CD14-positive monocyte (primary cell): ENCODE data around the gene RSKR. TPM values are rescaled to one million over a fixed set of nuclear protein-coding genes. Genes with fewer than 3 reads are reported as not detected.

Experiments
- DNase-seq, 3 donors: peaks; one replicate each; pipeline ENCODE4 v3.0.0-alpha.2; 2011 to 2022
- H2AFZ ChIP-seq: 2 replicates; pipeline ENCODE4 v1.6.0; 2012; ENCODE audit warnings: mild to moderate bottlenecking, low read depth, low read length, inconsistent platforms; ENCODE audit not compliant: insufficient read depth, poor library complexity, severe bottlenecking
- H3K27ac ChIP-seq, 2 donors: 1 replicate in 1 of 2; 2 replicates in 1 of 2; pipeline ENCODE4 v1.5.1; 2012 to 2013; ENCODE audit warnings: low read length in 2 of 2, control low read depth in 1 of 2, inconsistent platforms in 1 of 2, low read depth in 1 of 2, mild to moderate bottlenecking in 1 of 2
- H3K27me3 ChIP-seq, 2 donors: one replicate each; pipeline versions ENCODE4 v1.6.0 to v1.6.1; 2011 to 2013; ENCODE audit warnings: low read length in 2 of 2; ENCODE audit not compliant: control insufficient read depth in 2 of 2, insufficient read depth in 2 of 2
- H3K36me3 ChIP-seq, 2 donors: replicated peaks in 1 of 2; 1 replicate in 1 of 2; 2 replicates in 1 of 2; pipeline versions ENCODE4 v1.5.1 to v1.6.1; 2012 to 2013; ENCODE audit warnings: low read length in 2 of 2, control low read depth in 1 of 2, inconsistent platforms in 1 of 2, mild to moderate bottlenecking in 1 of 2; ENCODE audit not compliant: insufficient read depth in 2 of 2, control insufficient read depth in 1 of 2
- H3K4me1 ChIP-seq, 2 donors: 1 replicate in 1 of 2; 2 replicates in 1 of 2; pipeline versions ENCODE4 v1.5.1 to v1.6.1; 2012 to 2013; ENCODE audit warnings: low read length in 2 of 2, control low read depth in 1 of 2, inconsistent platforms in 1 of 2, mild to moderate bottlenecking in 1 of 2, moderate library complexity in 1 of 2; ENCODE audit not compliant: insufficient read depth in 2 of 2, control insufficient read depth in 1 of 2
- H3K4me2 ChIP-seq: replicated peaks from 2 replicates; pipeline ENCODE3; 2012; ENCODE audit warnings: low read length, moderate library complexity, mild to moderate bottlenecking; ENCODE audit not compliant: poor library complexity, severe bottlenecking; ENCODE audit errors: extremely low read depth
- H3K4me3 ChIP-seq, 3 experiments: fragments of 200-600 bp in 1 of 3; sonication (generic) in 1 of 3; replicated peaks in 1 of 3; 1 replicate in 2 of 3; 2 replicates in 1 of 3; pipeline ENCODE4 v1.5.1; 2011 to 2013; ENCODE audit warnings: low read length in 3 of 3, mild to moderate bottlenecking in 3 of 3, control low read depth in 2 of 3, low read depth in 2 of 3, inconsistent platforms in 1 of 3, moderate library complexity in 1 of 3
- H3K79me2 ChIP-seq: 2 replicates; pipeline ENCODE4 v1.6.0; 2012; ENCODE audit warnings: mild to moderate bottlenecking, control low read depth, inconsistent platforms, low read length, moderate library complexity; ENCODE audit not compliant: insufficient read depth
- H3K9ac ChIP-seq: 2 replicates; pipeline ENCODE4 v1.6.0; 2017; ENCODE audit warnings: low read length, mild to moderate bottlenecking; ENCODE audit not compliant: insufficient read depth, poor library complexity, severe bottlenecking
- H3K9me3 ChIP-seq, 2 donors: replicated peaks in 1 of 2; 1 replicate in 1 of 2; 2 replicates in 1 of 2; pipeline versions ENCODE4 v1.5.1 to v1.6.1; 2012 to 2013; ENCODE audit warnings: low read length in 2 of 2, control low read depth in 1 of 2; ENCODE audit not compliant: control insufficient read depth in 1 of 2, insufficient read depth in 1 of 2
- H4K20me1 ChIP-seq: 2 replicates; pipeline ENCODE4 v1.6.0; 2012; ENCODE audit warnings: mild to moderate bottlenecking, low read length, control low read depth, moderate library complexity; ENCODE audit not compliant: insufficient read depth
- H3K27ac Mint-ChIP-seq, 7 donors: one replicate each; pipeline ENCODE4 v1.8.0; 2020; ENCODE audit warnings: mild to moderate bottlenecking in 7 of 7, mixed read lengths in 7 of 7, moderate library complexity in 6 of 7, inconsistent platforms in 2 of 7
- H3K27me3 Mint-ChIP-seq, 3 donors: one replicate each; pipeline ENCODE4 v1.8.0; 2021 to 2022; ENCODE audit warnings: low read depth in 3 of 3, mild to moderate bottlenecking in 3 of 3, mixed read lengths in 3 of 3, moderate library complexity in 3 of 3, inconsistent platforms in 1 of 3
- H3K36me3 Mint-ChIP-seq, 2 donors: one replicate each; pipeline ENCODE4 v1.8.0; 2020; ENCODE audit warnings: mixed read lengths in 2 of 2, inconsistent platforms in 1 of 2, mild to moderate bottlenecking in 1 of 2
- H3K4me1 Mint-ChIP-seq: one replicate; pipeline ENCODE4 v1.8.0; 2020; ENCODE audit warnings: mild to moderate bottlenecking, mixed read lengths
- H3K4me3 Mint-ChIP-seq, 2 donors: one replicate each; pipeline ENCODE4 v1.8.0; 2020; ENCODE audit warnings: mild to moderate bottlenecking in 2 of 2, mixed read lengths in 2 of 2, moderate library complexity in 1 of 2
- H3K9me3 Mint-ChIP-seq, 7 donors: one replicate each; pipeline ENCODE4 v1.8.0; 2020 to 2022; ENCODE audit warnings: mixed read lengths in 7 of 7, mild to moderate bottlenecking in 6 of 7, moderate library complexity in 6 of 7, inconsistent platforms in 2 of 7
- WGBS: methylation state at CpG from one replicate; pipeline ENCODE4 v1.1.5; 2013; ENCODE audit warnings: missing lambda C conversion rate; ENCODE audit not compliant: insufficient coverage; 5-methylcytosine and 5-hydroxymethylcytosine counted together
- intact Hi-C, 2 donors: fragments of 100-400 bp; cut with micrococcal nuclease; formaldehyde crosslinking; loops; one replicate each; pipeline versions ENCODE4 v1.15.0 to v1.15.1; 2023
- polyA plus RNA-seq, 3 donors: library from polyadenylated mRNA; depleted of rRNA in 1 of 3; unstranded in 2 of 3; stranded (reverse) in 1 of 3; fragments of 300-500 nt in 2 of 3; fragments of >200 nt in 1 of 3; fragmentation: Illumina TruSeq in 2 of 3; gene quantifications; 1 replicate in 2 of 3; 2 replicates in 1 of 3; pipeline ENCODE4 v1.2.3, GENCODE V29; 2012 to 2021
- TF ChIP-seq, protein P1 (sequence below): fragments of 200-600 bp; IDR thresholded peaks from one replicate; pipeline ENCODE4 v1.8.0; 2022; ENCODE audit warnings: antibody characterized with exemption, mild to moderate bottlenecking

Gene RSKR
- polyA plus RNA-seq, 3 donors: 33.2 TPM; not detected in 2

GRCh38 chr17:28573966-28574480 lies 40.0 kb downstream of the RSKR start:
- H3K27ac Mint-ChIP-seq: no peak overlapping the region
- H3K4me2 ChIP-seq: no peak overlapping the region
- H3K9me3 Mint-ChIP-seq: no peaks in the 10 kb centered on the region
- no peak overlapping the region for H3K9ac ChIP-seq
- no peak for DNase-seq
- intact Hi-C loops: loop anchor here in 1 of 2 donors (10.0 kb wide), 1 partner anchor 239 kb away; the partner anchor contains the start of genes IFT20 and TNFAIP1
- no peaks in the 10 kb centered on the region for H3K9me3 ChIP-seq
- H3K79me2 ChIP-seq: peaks cover 23% of the 10 kb centered on the region
- WGBS: 98% methylated on average over 6 of the region's 6 CpGs
- H3K4me1 Mint-ChIP-seq: peaks cover 37% of the 10 kb centered on the region
- H4K20me1 ChIP-seq: peaks cover 4% of the 10 kb centered on the region
- no peak overlapping the region for H3K27ac ChIP-seq
- H3K4me3 Mint-ChIP-seq: no peak overlapping the region
- peaks cover 2 to 4% (median 3%) of the 10 kb centered on the region in 3 donors for H3K27me3 Mint-ChIP-seq
- H3K36me3 Mint-ChIP-seq: peaks cover 6 to 22% of the 10 kb centered on the region in 2 donors
- peaks cover 5 to 14% of the 10 kb centered on the region in 2 donors for H3K36me3 ChIP-seq
- H3K4me3 ChIP-seq: no peak overlapping the region
- no peak overlapping the region for H2AFZ ChIP-seq
- no peaks in the 10 kb centered on the region for H3K27me3 ChIP-seq
- peaks cover 20 to 31% of the 10 kb centered on the region in 2 donors for H3K4me1 ChIP-seq
- TF ChIP-seq, protein P1, sequence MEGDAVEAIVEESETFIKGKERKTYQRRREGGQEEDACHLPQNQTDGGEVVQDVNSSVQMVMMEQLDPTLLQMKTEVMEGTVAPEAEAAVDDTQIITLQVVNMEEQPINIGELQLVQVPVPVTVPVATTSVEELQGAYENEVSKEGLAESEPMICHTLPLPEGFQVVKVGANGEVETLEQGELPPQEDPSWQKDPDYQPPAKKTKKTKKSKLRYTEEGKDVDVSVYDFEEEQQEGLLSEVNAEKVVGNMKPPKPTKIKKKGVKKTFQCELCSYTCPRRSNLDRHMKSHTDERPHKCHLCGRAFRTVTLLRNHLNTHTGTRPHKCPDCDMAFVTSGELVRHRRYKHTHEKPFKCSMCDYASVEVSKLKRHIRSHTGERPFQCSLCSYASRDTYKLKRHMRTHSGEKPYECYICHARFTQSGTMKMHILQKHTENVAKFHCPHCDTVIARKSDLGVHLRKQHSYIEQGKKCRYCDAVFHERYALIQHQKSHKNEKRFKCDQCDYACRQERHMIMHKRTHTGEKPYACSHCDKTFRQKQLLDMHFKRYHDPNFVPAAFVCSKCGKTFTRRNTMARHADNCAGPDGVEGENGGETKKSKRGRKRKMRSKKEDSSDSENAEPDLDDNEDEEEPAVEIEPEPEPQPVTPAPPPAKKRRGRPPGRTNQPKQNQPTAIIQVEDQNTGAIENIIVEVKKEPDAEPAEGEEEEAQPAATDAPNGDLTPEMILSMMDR: no peak

- H3K4me2 ChIP-seq: no peak overlapping the region
- peaks cover 28% of the 10 kb centered on the region for H3K79me2 ChIP-seq
- no peak overlapping the region for H3K27ac Mint-ChIP-seq
- whole genome bisulfite sequencing: 100% methylated on average over 7 of the region's 9 CpGs
- H3K27me3 Mint-ChIP-seq: peaks cover 2 to 4% (median 3%) of the 10 kb centered on the region in 3 donors
- H3K9ac ChIP-seq: no peak overlapping the region
- TF ChIP-seq, protein P1: no peak
- no peak overlapping the region for H3K27ac ChIP-seq
- intact Hi-C loops: loop anchor here in 1 of 2 donors (10.0 kb wide), 1 partner anchor 239 kb away; the partner anchor contains the start of genes IFT20 and TNFAIP1
- peaks cover 20 to 36% of the 10 kb centered on the region in 2 donors for H3K4me1 ChIP-seq
- H3K4me3 Mint-ChIP-seq: no peak overlapping the region
- peaks cover 37% of the 10 kb centered on the region for H3K4me1 Mint-ChIP-seq
- H3K4me3 ChIP-seq: no peak overlapping the region
- peaks cover 0 to 9% of the 10 kb centered on the region in 2 donors for H3K36me3 ChIP-seq
- DNase-seq: no peak
- H2AFZ ChIP-seq: no peak overlapping the region
- no peaks in the 10 kb centered on the region for H3K9me3 ChIP-seq
- peaks cover 4% of the 10 kb centered on the region for H4K20me1 ChIP-seq
- no peaks in the 10 kb centered on the region for H3K27me3 ChIP-seq
- H3K36me3 Mint-ChIP-seq: peaks cover 2 to 19% of the 10 kb centered on the region in 2 donors
- H3K9me3 Mint-ChIP-seq: no peaks in the 10 kb centered on the region
These were observed 40.5 kb downstream of the RSKR start for GRCh38 chr17:28573521-28573920.
